ENCODE measurements around the gene ZCCHC14.
A peak's percentile ranks its signal among the peaks of the same experiment; 100 is the strongest.

The ZCCHC14 gene

DNA sequence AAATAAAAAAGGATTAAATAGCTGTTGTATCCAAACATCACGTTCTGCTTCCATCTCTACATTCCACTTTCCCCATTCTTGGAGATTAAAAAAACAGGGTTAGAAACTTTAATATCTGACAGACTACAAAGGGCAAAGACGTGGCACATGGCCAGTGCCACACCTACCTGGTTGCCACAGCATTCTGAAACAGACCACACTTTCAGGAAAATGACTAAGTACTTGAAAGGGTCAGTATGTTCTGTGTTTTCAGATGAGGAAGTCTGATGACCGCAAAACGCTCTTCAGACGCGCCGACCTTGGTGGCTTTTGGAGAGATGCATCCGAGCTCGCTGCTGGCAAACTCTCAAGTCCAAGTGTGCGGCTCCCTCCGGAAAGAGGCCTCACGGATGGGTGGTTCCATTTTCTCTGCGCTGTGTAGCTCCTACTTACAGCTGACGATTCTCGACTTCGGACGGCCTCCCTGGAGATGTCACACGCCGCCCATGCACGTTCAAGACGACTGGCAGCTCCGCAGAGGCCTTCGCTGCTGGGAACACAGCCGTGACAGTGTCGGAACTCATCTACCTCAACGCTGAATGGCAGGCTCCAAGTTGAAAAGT lies 85.2 kb downstream of the ZCCHC14 start:
- no peak overlapping the region for H3K4me3 ChIP-seq (ENCODE audit: low read length)
- TF ChIP-seq, protein P1, sequence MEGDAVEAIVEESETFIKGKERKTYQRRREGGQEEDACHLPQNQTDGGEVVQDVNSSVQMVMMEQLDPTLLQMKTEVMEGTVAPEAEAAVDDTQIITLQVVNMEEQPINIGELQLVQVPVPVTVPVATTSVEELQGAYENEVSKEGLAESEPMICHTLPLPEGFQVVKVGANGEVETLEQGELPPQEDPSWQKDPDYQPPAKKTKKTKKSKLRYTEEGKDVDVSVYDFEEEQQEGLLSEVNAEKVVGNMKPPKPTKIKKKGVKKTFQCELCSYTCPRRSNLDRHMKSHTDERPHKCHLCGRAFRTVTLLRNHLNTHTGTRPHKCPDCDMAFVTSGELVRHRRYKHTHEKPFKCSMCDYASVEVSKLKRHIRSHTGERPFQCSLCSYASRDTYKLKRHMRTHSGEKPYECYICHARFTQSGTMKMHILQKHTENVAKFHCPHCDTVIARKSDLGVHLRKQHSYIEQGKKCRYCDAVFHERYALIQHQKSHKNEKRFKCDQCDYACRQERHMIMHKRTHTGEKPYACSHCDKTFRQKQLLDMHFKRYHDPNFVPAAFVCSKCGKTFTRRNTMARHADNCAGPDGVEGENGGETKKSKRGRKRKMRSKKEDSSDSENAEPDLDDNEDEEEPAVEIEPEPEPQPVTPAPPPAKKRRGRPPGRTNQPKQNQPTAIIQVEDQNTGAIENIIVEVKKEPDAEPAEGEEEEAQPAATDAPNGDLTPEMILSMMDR (conservative IDR thresholded peaks at IDR 0.05; ENCODE audit: low read depth, low read length), result no peak
- DNase-seq (ENCODE audit: low read depth), result no peak

DNA sequence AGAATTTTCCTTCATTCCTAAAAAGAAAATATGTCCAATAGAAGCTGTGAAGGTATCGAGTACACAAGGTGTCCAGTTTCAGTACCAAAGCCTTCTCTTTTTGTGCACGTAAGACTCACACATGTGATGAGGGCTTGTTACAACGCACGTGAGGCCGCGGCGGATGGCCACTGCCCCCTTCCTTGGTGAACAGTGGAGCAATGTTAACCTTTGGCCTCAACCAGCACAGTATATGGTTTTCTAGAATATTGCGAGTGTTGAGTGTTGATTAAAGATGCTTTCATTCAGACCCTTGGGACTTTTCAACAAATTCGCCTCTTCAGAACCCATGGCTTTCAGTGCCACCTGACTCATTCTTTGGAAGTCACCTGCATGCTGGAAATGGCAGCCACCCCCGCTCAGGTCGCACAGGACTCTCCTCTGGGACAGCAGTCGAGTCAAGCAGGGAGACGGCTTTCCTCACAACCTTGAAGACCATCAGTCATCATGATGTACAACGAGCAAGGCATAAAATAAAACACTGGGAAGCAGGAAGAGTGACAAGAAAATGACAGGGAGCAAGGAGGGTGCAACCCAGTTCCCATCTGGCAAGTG lies 86.2 kb downstream of the ZCCHC14 start:
- no peak overlapping the region for H3K4me3 ChIP-seq (ENCODE audit: low read length)
- TF ChIP-seq, protein P1 (conservative IDR thresholded peaks at IDR 0.05; ENCODE audit: low read depth, low read length), result no peak
- no peak for DNase-seq (ENCODE audit: low read depth)

DNA sequence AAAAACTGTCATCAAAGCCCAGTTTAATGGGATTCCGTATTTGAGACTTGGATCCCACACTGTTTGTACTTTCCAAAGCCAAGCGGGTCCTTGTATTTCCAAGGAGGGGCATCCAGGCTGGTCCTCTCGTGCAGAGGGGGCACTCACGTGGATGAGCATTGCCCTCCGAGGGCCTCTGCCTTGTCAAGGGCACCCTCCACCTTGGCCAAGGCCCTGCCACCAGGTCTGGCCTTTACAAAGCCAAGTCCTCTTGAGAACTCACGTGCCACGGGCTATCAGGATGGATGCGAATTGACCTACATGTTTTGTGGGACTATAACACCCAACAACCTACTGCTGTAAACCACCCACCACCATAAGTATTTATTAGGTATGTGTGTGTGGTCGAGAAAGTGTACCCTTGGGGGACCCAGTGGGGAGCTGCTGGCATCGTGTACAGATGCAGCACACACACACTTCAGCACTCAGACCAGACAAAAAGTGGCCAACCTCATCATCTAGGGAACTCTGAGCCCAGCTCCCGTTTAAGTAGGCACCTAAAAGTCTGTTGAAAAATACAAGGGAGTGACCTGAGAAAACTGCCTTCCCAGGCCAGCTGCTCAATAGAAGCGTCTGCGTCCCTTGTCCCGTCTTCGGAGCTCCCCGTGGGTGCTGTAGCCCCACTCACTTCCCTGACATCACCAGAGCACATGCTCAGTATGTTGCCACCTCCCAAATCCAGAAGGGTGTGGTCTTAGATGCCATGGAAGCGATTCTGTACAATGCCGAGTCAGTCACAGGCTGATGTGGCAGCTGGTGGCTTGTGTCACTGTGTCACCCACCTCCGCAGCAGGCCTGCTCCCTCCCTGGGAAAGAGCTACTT lies 87.8 kb downstream of the ZCCHC14 start:
- TF ChIP-seq, protein P1 (conservative IDR thresholded peaks at IDR 0.05; ENCODE audit: low read depth, low read length), result no peak
- H3K4me3 ChIP-seq (ENCODE audit: low read length), result no peak overlapping the region
- no peak for DNase-seq (ENCODE audit: low read depth)

DNA sequence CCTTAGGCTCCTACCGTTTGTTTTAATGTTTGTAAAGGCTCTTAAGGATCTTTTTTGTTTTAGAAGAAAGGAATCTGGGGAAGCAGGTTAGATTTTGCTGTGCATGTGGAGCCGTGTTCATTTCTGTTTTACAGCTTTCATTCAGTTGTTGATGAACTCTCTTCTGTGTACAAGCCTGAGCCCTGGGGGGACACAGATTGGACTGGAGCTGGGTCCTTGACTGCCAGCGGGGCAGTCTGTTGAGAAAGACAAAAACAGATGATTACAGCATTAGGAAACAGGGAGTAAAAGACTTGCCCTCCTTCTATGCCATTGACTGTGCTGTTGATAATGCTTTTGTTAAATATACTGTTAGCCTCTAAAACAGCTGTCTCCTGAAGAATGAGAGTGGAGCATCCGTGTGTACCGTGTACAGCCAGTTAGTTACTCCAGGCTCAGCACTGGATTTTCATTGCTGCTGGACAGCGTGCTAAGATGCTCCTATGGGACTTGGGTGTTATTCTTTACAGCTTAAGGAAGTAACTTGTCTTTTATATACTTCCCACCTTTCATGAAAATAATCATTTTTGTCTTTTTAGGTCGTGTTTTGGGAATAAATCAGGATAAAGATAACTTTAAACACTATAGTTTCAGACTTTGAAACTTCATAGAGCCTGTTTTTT lies 97.5 kb downstream of the ZCCHC14 start:
- TF ChIP-seq, protein P1 (conservative IDR thresholded peaks at IDR 0.05; ENCODE audit: low read depth, low read length), result no peak
- DNase-seq (ENCODE audit: low read depth), result no peak
- no peak overlapping the region for H3K4me3 ChIP-seq (ENCODE audit: low read length)

DNA sequence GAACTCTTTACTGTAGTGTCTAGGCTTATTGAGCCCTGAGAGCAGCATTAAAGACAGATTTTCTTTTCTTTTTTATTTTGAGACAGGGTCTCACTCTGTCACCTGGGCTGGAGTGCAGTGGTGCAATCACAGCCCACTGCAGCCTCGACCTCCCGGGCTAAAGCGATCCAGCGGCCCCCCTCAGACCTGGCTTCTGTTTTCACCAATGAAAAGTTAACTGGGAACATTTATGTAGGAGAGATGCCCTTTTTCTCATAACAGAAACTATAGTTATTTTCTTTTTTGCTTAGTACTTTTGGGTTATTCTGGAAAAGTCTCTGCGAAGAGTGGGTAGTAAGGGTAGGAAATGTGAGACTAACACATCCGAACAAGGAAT lies 99.2 kb downstream of the ZCCHC14 start:
- TF ChIP-seq, protein P1 (conservative IDR thresholded peaks at IDR 0.05; ENCODE audit: low read depth, low read length), result no peak
- no peak for DNase-seq (ENCODE audit: low read depth)

DNA sequence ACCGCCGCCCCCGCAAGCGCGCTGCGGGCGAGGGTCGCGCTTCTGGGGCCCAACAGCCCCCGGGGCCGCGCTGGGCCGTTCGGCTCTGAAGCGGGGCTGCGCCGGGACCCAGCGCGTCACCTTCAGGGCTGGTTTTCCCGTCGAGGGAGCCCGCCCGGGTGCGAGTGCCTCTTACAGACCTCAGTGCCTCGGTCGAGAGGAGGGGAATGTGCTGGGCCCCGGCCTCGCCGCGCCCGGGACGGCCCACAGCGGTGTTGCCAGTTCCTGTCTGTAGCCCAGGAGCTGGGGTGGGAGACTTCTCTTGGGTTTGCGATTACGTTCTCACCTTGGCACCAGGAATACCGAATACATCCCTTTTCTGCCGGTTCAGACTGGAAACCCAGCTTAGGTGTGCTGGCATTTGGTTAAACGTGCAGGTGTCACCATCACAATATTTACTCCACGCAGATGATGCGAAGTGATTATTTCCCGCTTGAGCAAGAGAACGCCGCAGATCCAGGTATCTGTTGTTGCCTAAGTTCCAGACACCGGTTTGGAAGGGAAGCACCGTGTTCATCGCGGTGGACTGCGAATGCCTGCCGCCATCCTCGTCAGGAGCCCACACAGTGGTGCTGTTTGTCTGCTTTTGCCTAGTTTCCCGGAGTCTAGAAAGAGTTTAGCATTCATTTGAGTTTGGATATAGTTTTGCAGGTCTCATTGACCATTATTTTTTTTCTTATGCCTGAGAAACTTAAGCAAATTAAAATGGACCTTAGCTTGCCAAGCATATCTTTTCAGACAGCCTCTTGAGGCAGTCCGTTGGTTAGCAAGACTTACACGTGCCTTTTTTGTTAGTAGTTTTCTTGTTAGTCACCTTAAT lies 99.8 kb downstream of the ZCCHC14 start:
- no peak for DNase-seq (ENCODE audit: low read depth)
- H3K4me3 ChIP-seq (ENCODE audit: low read length), result peak overlapping the region; percentile 72
- TF ChIP-seq, protein P1 (conservative IDR thresholded peaks at IDR 0.05; ENCODE audit: low read depth, low read length), result peak; percentile 29

More for the DNA sequence above, 99.2 kb downstream of the ZCCHC14 start:
- peak overlapping the region; percentile 72 for H3K4me3 ChIP-seq (ENCODE audit: low read length)

Measured in retinal pigment epithelial cell (primary cell).